Transverse colon (tissue), 4 donors: ENCODE measurements around the gene AQP7. TPM values are rescaled to one million over a fixed set of nuclear protein-coding genes. Genes with fewer than 3 reads are reported as not detected.
"Not testable (repeated sequence)": the region's sequence is repeated elsewhere in the genome, so short reads cannot be mapped to it uniquely, and the experiment has no call there.

Experiments used
- DNase-seq: peaks from one replicate; pipeline ENCODE4 v3.0.0-alpha.2; 2019
- H3K27ac ChIP-seq, 4 donors: fragments of 200-600 bp; sonication (generic); 2 replicates each; pipeline ENCODE4 v1.5.1; 2016 to 2018; ENCODE audit warnings: inconsistent platforms in 4 of 4
- H3K27me3 ChIP-seq: fragments of 200-600 bp; sonication (generic); 2 replicates; pipeline ENCODE4 v1.5.1; 2017; ENCODE audit warnings: inconsistent platforms
- H3K36me3 ChIP-seq, 4 donors: fragments of 200-600 bp; sonication (generic); 2 replicates each; pipeline ENCODE4 v1.5.1; 2017 to 2019; ENCODE audit warnings: inconsistent platforms in 4 of 4
- H3K4me1 ChIP-seq, 4 donors: fragments of 200-600 bp; sonication (generic); 2 replicates each; pipeline ENCODE4 v1.5.1; 2017 to 2020; ENCODE audit warnings: inconsistent platforms in 4 of 4
- H3K4me3 ChIP-seq, 4 donors: fragments of 200-600 bp; sonication (generic); 1 replicate in 1 of 4; 2 replicates in 3 of 4; pipeline versions ENCODE4 v1.5.1 to v1.6.1; 2017 to 2019; ENCODE audit warnings: inconsistent platforms in 4 of 4
- H3K9me3 ChIP-seq, 2 donors: fragments of 200-600 bp; sonication (generic); 2 replicates each; pipeline ENCODE4 v1.5.1; 2017 to 2019; ENCODE audit warnings: inconsistent platforms in 2 of 2
- EP300 ChIP-seq: sonication (generic); formaldehyde crosslinking; IDR thresholded peaks from one replicate; pipeline ENCODE4 v1.6.1; 2017; ENCODE audit warnings: antibody characterized with exemption, low read depth
- POLR2A ChIP-seq: fragments of 450-650 bp; IDR thresholded peaks from one replicate; pipeline ENCODE4 v1.6.1; 2016; ENCODE audit warnings: antibody characterized with exemption, mild to moderate bottlenecking, moderate library complexity
- POLR2AphosphoS5 ChIP-seq, 3 donors: sonication (generic); formaldehyde crosslinking; IDR thresholded peaks; one replicate each; pipeline ENCODE4 v1.6.1; 2016; ENCODE audit warnings: antibody characterized with exemption in 3 of 3
- WGBS, 2 donors: methylation state at CpG; one replicate each; pipeline ENCODE4 v1.1.5; 2018; ENCODE audit warnings: low coverage in 1 of 2; 5-methylcytosine and 5-hydroxymethylcytosine counted together
- in situ Hi-C, 4 donors: fragments of 200-750 bp; cut with MboI; loops; one replicate each; pipeline versions ENCODE4 v1.15.0 to v1.15.1; 2017; ENCODE audit warnings: low sequenced_read_pairs in 3 of 4, low pct_ligation_motif_present in 1 of 4, low pct_unique_long_range_greater_than_20kb in 1 of 4
- intact Hi-C: fragments of 100-400 bp; cut with DNase I; formaldehyde crosslinking; loops from one replicate; pipeline ENCODE4 v1.15.1; 2023; ENCODE audit warnings: low total_unique reads
- total RNA-seq, 4 donors: library from RNA; depleted of rRNA; stranded (reverse); fragments of >200 nt; gene quantifications; one replicate each; pipeline ENCODE4 v1.1.0, GENCODE V29; 2016
- TF ChIP-seq, protein P1 (sequence below), 5 experiments: fragments of 200-600 bp in 3 of 5; fragments of 450-650 bp in 2 of 5; sonication (generic) in 3 of 5; IDR thresholded peaks; 1 replicate in 2 of 5; 2 replicates in 3 of 5; pipeline ENCODE4 v1.5.1; 2016 to 2017; ENCODE audit warnings: antibody characterized with exemption in 5 of 5, inconsistent platforms in 3 of 5, mild to moderate bottlenecking in 2 of 5, moderate library complexity in 1 of 5

Gene AQP7
- total RNA-seq, 4 donors from 2014 or later: 11.9 to 207 (median 27.7) TPM

DNA sequence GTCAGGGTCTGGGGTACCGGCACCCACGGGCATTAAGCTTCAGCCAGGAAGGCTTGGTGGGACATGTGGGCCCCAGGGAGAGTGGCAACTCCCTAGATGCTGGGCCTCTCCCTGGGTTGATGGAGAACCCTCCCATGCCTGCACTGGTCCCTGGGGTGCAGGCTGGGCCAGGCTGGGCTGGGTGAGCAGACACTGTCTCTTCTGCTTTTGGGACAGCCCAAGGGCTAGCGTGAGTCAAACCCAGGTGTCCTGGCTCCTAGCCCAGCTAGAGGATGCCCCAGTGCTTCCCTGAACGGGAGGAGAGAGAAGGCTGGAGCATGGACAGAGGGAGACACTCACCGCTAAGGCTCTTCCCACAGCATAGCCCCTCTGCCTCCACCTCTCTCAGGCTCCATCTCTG is 5.7 kb upstream of the AQP7 start:
- Histone ChIP-seq H3K4me1 (peaks cover 0 to 5% (median under 1%) of the 10 kb centered on the region in 4 donors), H3K4me3 (no peak overlapping the region), H3K27me3 (no peaks in the 10 kb centered on the region), H3K9me3 (no peaks in the 10 kb centered on the region), H3K36me3 (no peaks in the 10 kb centered on the region), H3K27ac (no peak overlapping the region)
- in situ Hi-C loops (no loop called here), intact Hi-C loops (no loop called here)
- DNase-seq: no peak
- 68% methylated on average over 5 of the region's 5 CpGs; no CpG with 5 or more reads in 1 of the 2 donors for WGBS, 2 donors
- TF ChIP-seq, protein P1, sequence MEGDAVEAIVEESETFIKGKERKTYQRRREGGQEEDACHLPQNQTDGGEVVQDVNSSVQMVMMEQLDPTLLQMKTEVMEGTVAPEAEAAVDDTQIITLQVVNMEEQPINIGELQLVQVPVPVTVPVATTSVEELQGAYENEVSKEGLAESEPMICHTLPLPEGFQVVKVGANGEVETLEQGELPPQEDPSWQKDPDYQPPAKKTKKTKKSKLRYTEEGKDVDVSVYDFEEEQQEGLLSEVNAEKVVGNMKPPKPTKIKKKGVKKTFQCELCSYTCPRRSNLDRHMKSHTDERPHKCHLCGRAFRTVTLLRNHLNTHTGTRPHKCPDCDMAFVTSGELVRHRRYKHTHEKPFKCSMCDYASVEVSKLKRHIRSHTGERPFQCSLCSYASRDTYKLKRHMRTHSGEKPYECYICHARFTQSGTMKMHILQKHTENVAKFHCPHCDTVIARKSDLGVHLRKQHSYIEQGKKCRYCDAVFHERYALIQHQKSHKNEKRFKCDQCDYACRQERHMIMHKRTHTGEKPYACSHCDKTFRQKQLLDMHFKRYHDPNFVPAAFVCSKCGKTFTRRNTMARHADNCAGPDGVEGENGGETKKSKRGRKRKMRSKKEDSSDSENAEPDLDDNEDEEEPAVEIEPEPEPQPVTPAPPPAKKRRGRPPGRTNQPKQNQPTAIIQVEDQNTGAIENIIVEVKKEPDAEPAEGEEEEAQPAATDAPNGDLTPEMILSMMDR (IDR thresholded peaks at IDR 0.05): no peak
- TF ChIP-seq EP300: no peak
- no peak for TF ChIP-seq POLR2AphosphoS5 (IDR thresholded peaks at IDR 0.05)
- no peak for TF ChIP-seq POLR2A

GRCh38 chr9:33407061-33407460 is 4.7 kb upstream of the AQP7 start:
- in situ Hi-C loops: no loop called here

GRCh38 chr9:33404788-33405362 is 2.5 kb upstream of the AQP7 start:
- no peak overlapping the region for H3K4me3 ChIP-seq
- H3K27me3 ChIP-seq: no peaks in the 10 kb centered on the region
- no peak overlapping the region for H3K27ac ChIP-seq
- in situ Hi-C loops: no loop called here
- WGBS, 2 donors: 80 to 89% methylated on average over 1 to 4 of the region's 4 CpGs
- no peak for DNase-seq
- H3K36me3 ChIP-seq: no peaks in the 10 kb centered on the region
- no peaks in the 10 kb centered on the region for H3K9me3 ChIP-seq
- intact Hi-C loops: no loop called here
- no peak for TF ChIP-seq EP300
- TF ChIP-seq, protein P1 (IDR thresholded peaks at IDR 0.05): no peak
- TF ChIP-seq POLR2AphosphoS5 (IDR thresholded peaks at IDR 0.05): no peak
- TF ChIP-seq POLR2A: no peak
- H3K4me1 ChIP-seq: peaks cover 0 to 6% (median 1%) of the 10 kb centered on the region in 4 donors

More at GRCh38 chr9:33407061-33407460, 4.7 kb upstream of the AQP7 start:
- intact Hi-C loops: no loop called here
- no peak overlapping the region for H3K4me3 ChIP-seq
- WGBS, 2 donors: 92% methylated on average over 3 of the region's 3 CpGs; no CpG with 5 or more reads in 1 of the 2 donors
- H3K27me3 ChIP-seq: no peaks in the 10 kb centered on the region
- H3K4me1 ChIP-seq: peaks cover 0 to 6% (median 1%) of the 10 kb centered on the region in 4 donors
- no peak for TF ChIP-seq POLR2AphosphoS5 (IDR thresholded peaks at IDR 0.05)
- no peak for TF ChIP-seq EP300
- no peak for TF ChIP-seq POLR2A
- TF ChIP-seq, protein P1 (IDR thresholded peaks at IDR 0.05): no peak
- H3K36me3 ChIP-seq: no peaks in the 10 kb centered on the region
- H3K27ac ChIP-seq: no peak overlapping the region
- H3K9me3 ChIP-seq: no peaks in the 10 kb centered on the region
- no peak for DNase-seq

GRCh38 chr9:33403941-33404787 is 1.8 kb upstream of the AQP7 start:
- Histone ChIP-seq H3K9me3 (no peaks in the 10 kb centered on the region), H3K36me3 (no peaks in the 10 kb centered on the region), H3K27ac (no peak overlapping the region), H3K4me3 (no peak overlapping the region), H3K4me1 (peaks cover 0 to 6% (median 1%) of the 10 kb centered on the region in 4 donors), H3K27me3 (no peaks in the 10 kb centered on the region)
- no peak for TF ChIP-seq POLR2A
- TF ChIP-seq, protein P1 (IDR thresholded peaks at IDR 0.05): no peak
- TF ChIP-seq EP300: no peak
- TF ChIP-seq POLR2AphosphoS5 (IDR thresholded peaks at IDR 0.05): no peak
- intact Hi-C loops (no loop called here), in situ Hi-C loops (no loop called here)
- WGBS, 2 donors: 84 to 89% methylated on average over 6 to 17 of the region's 17 CpGs
- DNase-seq: no peak

DNA sequence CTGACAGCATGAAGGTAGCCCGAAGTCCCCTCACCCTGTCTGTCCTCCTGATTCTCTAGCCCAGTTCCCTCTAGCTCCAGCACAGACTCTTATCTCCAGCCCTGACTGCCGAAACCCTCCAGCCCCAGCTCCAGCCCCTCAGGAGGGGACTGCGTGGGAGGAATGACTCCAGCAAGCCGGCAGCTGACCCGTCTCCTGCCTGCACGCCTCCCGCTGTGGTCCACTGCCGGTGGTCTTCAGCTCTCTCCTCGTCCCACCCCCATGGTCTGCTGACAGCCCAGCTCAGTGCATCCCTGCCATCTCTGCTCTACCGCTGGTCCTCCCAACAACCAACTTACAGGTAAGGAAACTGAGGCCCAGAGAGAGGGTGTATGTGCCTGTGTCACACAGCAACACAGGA is 559 bp downstream of the AQP7 start:
- H3K36me3 ChIP-seq, H3K9me3 ChIP-seq, H3K4me3 ChIP-seq, DNase-seq, H3K27ac ChIP-seq, in situ Hi-C loops, H3K4me1 ChIP-seq, intact Hi-C loops, H3K27me3 ChIP-seq: not testable (repeated sequence)
- 78% methylated on average over 9 of the region's 10 CpGs; no CpG with 5 or more reads in 1 of the 2 donors for WGBS, 2 donors

DNA sequence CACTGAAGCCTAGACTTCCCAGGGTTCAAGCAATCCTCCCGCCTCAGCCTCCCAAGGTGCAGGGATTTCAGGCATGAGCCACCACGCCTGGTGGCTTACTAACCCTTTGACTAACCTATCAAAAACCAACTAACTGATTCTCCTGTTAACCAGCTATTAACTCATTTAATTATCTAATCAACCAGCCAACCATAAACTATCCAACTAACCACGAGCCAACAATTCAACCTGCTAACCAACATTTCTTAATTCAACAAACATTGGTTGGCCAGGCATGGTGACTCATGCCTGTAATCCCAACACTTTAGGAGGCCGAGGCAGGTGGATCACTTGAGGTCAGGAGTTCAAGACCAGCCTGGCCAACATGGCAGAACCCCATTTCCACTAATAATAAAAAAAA is 3.3 kb downstream of the AQP7 start:
- peaks cover 0 to 14% (median 8%) of the 10 kb centered on the region in 4 donors for H3K4me1 ChIP-seq
- H3K4me3 ChIP-seq, H3K27ac ChIP-seq, intact Hi-C loops, H3K27me3 ChIP-seq, H3K9me3 ChIP-seq, H3K36me3 ChIP-seq, DNase-seq: not testable (repeated sequence)
- WGBS, 2 donors: 72 to 73% methylated on average over 3 to 4 of the region's 4 CpGs
- in situ Hi-C loops: loop anchor here in 1 of 4 donors (25.0 kb wide), 1 partner anchor 113 kb away; the partner anchor contains the start of gene ANKRD18B
